Large intestine (tissue), 3 donors: ENCODE data around the gene TTC16. TPM values are rescaled to one million over a fixed set of nuclear protein-coding genes. Genes with fewer than 3 reads are reported as not detected.
"Not testable (repeated sequence)": the region's sequence is repeated elsewhere in the genome, so short reads cannot be mapped to it uniquely, and the experiment has no call there.

Source experiments
- DNase-seq, 2 donors: peaks; one replicate each; pipeline versions ENCODE4 v3.0.0 to v3.0.0-alpha.2; 2013
- H3K27ac ChIP-seq: one replicate; pipeline ENCODE4 v1.5.1; 2013; ENCODE audit warnings: low read length
- H3K27me3 ChIP-seq: 2 replicates; pipeline ENCODE4 v1.6.1; 2013; ENCODE audit warnings: low read length; ENCODE audit not compliant: control insufficient read depth, insufficient read depth
- H3K36me3 ChIP-seq: 2 replicates; pipeline ENCODE4 v1.6.1; 2013; ENCODE audit warnings: low read length; ENCODE audit not compliant: control insufficient read depth, insufficient read depth
- H3K4me1 ChIP-seq: one replicate; pipeline ENCODE4 v1.6.1; 2013; ENCODE audit warnings: low read length; ENCODE audit not compliant: control insufficient read depth, insufficient read depth
- H3K4me3 ChIP-seq: one replicate; pipeline ENCODE4 v1.5.1; 2013; ENCODE audit warnings: low read length
- H3K9me3 ChIP-seq: one replicate; pipeline ENCODE4 v1.6.1; 2013; ENCODE audit warnings: mild to moderate bottlenecking, low read depth, low read length, moderate library complexity; ENCODE audit not compliant: control insufficient read depth
- WGBS: methylation state at CpG from one replicate; pipeline ENCODE4 v1.1.5; 2013; ENCODE audit warnings: low lambda C conversion rate; ENCODE audit not compliant: insufficient coverage; 5-methylcytosine and 5-hydroxymethylcytosine counted together
- polyA plus RNA-seq: library from polyadenylated mRNA; unstranded; fragments of 120-200 nt; gene quantifications from one replicate; pipeline ENCODE4 v1.2.1, GENCODE V29; 2013

Gene TTC16
- polyA plus RNA-seq, 1 donor = 0.03 TPM

- Histone ChIP-seq H3K27ac (no peak overlapping the region), H3K27me3 (peaks cover 55% of the 10 kb centered on the region), H3K9me3 (peaks cover 7% of the 10 kb centered on the region), H3K4me3 (no peak overlapping the region), H3K36me3 (no peaks in the 10 kb centered on the region), H3K4me1 (no peaks in the 10 kb centered on the region)
- no peak for DNase-seq
- no CpG with 5 or more reads among the region's 61 CpGs for WGBS
Observed at GRCh38 chr9:127755061-127756060, 39.5 kb downstream of the TTC16 start.

- WGBS = no CpG with 5 or more reads among the region's 3 CpGs
- no peaks in the 10 kb centered on the region for H3K36me3 ChIP-seq
- H3K27me3 ChIP-seq = peaks cover 55% of the 10 kb centered on the region
- no peak for DNase-seq
- no peak overlapping the region for H3K27ac ChIP-seq
- no peak overlapping the region for H3K4me3 ChIP-seq
- H3K4me1 ChIP-seq = no peaks in the 10 kb centered on the region
- peaks cover 5% of the 10 kb centered on the region for H3K9me3 ChIP-seq
Observed at GRCh38 chr9:127756233-127756632, 40.4 kb downstream of the TTC16 start.

GRCh38 chr9:127756776-127757175 lies 40.9 kb downstream of the TTC16 start:
- peaks cover 54% of the 10 kb centered on the region for H3K27me3 ChIP-seq
- DNase-seq, H3K4me1 ChIP-seq, H3K4me3 ChIP-seq, H3K36me3 ChIP-seq, H3K9me3 ChIP-seq, H3K27ac ChIP-seq: not testable (repeated sequence)
- WGBS = no CpG with 5 or more reads among the region's 11 CpGs

GRCh38 chr9:127758843-127759242 lies 43.0 kb downstream of the TTC16 start:
- peaks cover 46% of the 10 kb centered on the region for H3K27me3 ChIP-seq

GRCh38 chr9:127761061-127761460 lies 45.2 kb downstream of the TTC16 start:
- Histone ChIP-seq H3K27me3 (peaks cover 30% of the 10 kb centered on the region), H3K27ac (no peak overlapping the region), H3K36me3 (no peaks in the 10 kb centered on the region), H3K4me1 (no peaks in the 10 kb centered on the region), H3K9me3 (no peaks in the 10 kb centered on the region), H3K4me3 (no peak overlapping the region)
- WGBS = no CpG with 5 or more reads among the region's 5 CpGs
- DNase-seq = no peak

More at GRCh38 chr9:127758843-127759242, 43.0 kb downstream of the TTC16 start:
- peaks cover 5% of the 10 kb centered on the region for H3K9me3 ChIP-seq
- no peak overlapping the region for H3K27ac ChIP-seq
- H3K36me3 ChIP-seq = no peaks in the 10 kb centered on the region
- no peaks in the 10 kb centered on the region for H3K4me1 ChIP-seq
- DNase-seq = no peak
- no CpG with 5 or more reads among the region's 5 CpGs for WGBS
- no peak overlapping the region for H3K4me3 ChIP-seq

- DNase-seq = no peak
- no peaks in the 10 kb centered on the region for H3K36me3 ChIP-seq
- no CpG with 5 or more reads among the region's 5 CpGs for WGBS
- H3K4me1 ChIP-seq = no peaks in the 10 kb centered on the region
- H3K27ac ChIP-seq = no peak overlapping the region
- H3K27me3 ChIP-seq = peaks cover 27% of the 10 kb centered on the region
- H3K4me3 ChIP-seq = no peak overlapping the region
- no peaks in the 10 kb centered on the region for H3K9me3 ChIP-seq
Observed at GRCh38 chr9:127761491-127761956, 45.6 kb downstream of the TTC16 start.

GRCh38 chr9:127762111-127762676 lies 46.3 kb downstream of the TTC16 start:
- no CpG with 5 or more reads among the region's 16 CpGs for WGBS
- DNase-seq = no peak
- H3K27me3 ChIP-seq = peaks cover 21% of the 10 kb centered on the region
- H3K4me3 ChIP-seq = no peak overlapping the region
- H3K4me1 ChIP-seq = peaks cover under 1% of the 10 kb centered on the region
- H3K36me3 ChIP-seq = no peaks in the 10 kb centered on the region
- no peak overlapping the region for H3K27ac ChIP-seq
- no peaks in the 10 kb centered on the region for H3K9me3 ChIP-seq

GRCh38 chr9:127763918-127764384 lies 48.1 kb downstream of the TTC16 start:
- peaks cover 21% of the 10 kb centered on the region for H3K27me3 ChIP-seq
- H3K4me1 ChIP-seq = peaks cover 9% of the 10 kb centered on the region
- H3K4me3 ChIP-seq = no peak overlapping the region
- no peaks in the 10 kb centered on the region for H3K36me3 ChIP-seq
- DNase-seq = no peak
- no CpG with 5 or more reads among the region's 7 CpGs for WGBS
- H3K9me3 ChIP-seq = no peaks in the 10 kb centered on the region
- no peak overlapping the region for H3K27ac ChIP-seq

GRCh38 chr9:127765418-127765817 lies 49.5 kb downstream of the TTC16 start:
- WGBS = 100% methylated on average over 1 of the region's 1 CpG
- peaks cover 9% of the 10 kb centered on the region for H3K4me1 ChIP-seq
- peaks cover 22% of the 10 kb centered on the region for H3K27me3 ChIP-seq
- no peaks in the 10 kb centered on the region for H3K36me3 ChIP-seq
- H3K9me3 ChIP-seq = no peaks in the 10 kb centered on the region
- H3K4me3 ChIP-seq = no peak overlapping the region
- no peak for DNase-seq
- no peak overlapping the region for H3K27ac ChIP-seq

- H3K36me3 ChIP-seq = no peaks in the 10 kb centered on the region
- peaks cover 17% of the 10 kb centered on the region for H3K4me1 ChIP-seq
- no peaks in the 10 kb centered on the region for H3K9me3 ChIP-seq
- H3K27ac ChIP-seq = peak overlapping the region; percentile 33
- H3K4me3 ChIP-seq = no peak overlapping the region
- WGBS = 100% methylated on average over 1 of the region's 3 CpGs
- H3K27me3 ChIP-seq = peaks cover 18% of the 10 kb centered on the region
- no peak for DNase-seq
Observed at GRCh38 chr9:127767410-127767809, 51.5 kb downstream of the TTC16 start.
